Breast epithelium (tissue), 4 donors: ENCODE results near the gene SDC4. TPM values are rescaled to one million over a fixed set of nuclear protein-coding genes. Genes with fewer than 3 reads are reported as not detected.

ENCODE experiments used
- DNase-seq, 2 donors: peaks; one replicate each; pipeline ENCODE4 v3.0.0-alpha.2; 2019; ENCODE audit warnings: low spot score in 2 of 2
- H3K27ac ChIP-seq, 2 donors: fragments of 200-600 bp; sonication (generic) in 1 of 2; one replicate each; pipeline ENCODE4 v1.5.1; 2016 to 2019; ENCODE audit warnings: mild to moderate bottlenecking in 1 of 2
- H3K27me3 ChIP-seq, 2 donors: fragments of 200-600 bp; sonication (generic) in 1 of 2; one replicate each; pipeline versions ENCODE4 v1.5.1 to v1.6.0; 2017 to 2019; ENCODE audit warnings: control low read depth in 1 of 2, mild to moderate bottlenecking in 1 of 2
- H3K36me3 ChIP-seq: fragments of 200-600 bp; one replicate; pipeline ENCODE4 v1.5.1; 2019
- H3K4me1 ChIP-seq, 2 donors: fragments of 200-600 bp; sonication (generic); one replicate each; pipeline ENCODE4 v1.5.1; 2016 to 2019; ENCODE audit warnings: control low read depth in 1 of 2
- H3K4me3 ChIP-seq, 3 donors: fragments of 200-600 bp; sonication (generic); 1 replicate in 2 of 3; 2 replicates in 1 of 3; pipeline ENCODE4 v1.5.1; 2016 to 2019; ENCODE audit warnings: mild to moderate bottlenecking in 3 of 3, moderate library complexity in 2 of 3
- H3K9me3 ChIP-seq, 2 donors: fragments of 200-600 bp; sonication (generic) in 1 of 2; one replicate each; pipeline ENCODE4 v1.5.1; 2016 to 2019; ENCODE audit warnings: control low read depth in 1 of 2
- POLR2A ChIP-seq: fragments of 450-650 bp; IDR thresholded peaks from one replicate; pipeline ENCODE4 v1.6.1; 2016; ENCODE audit warnings: antibody characterized with exemption, mild to moderate bottlenecking, moderate library complexity
- POLR2AphosphoS5 ChIP-seq, 3 donors: sonication (generic); formaldehyde crosslinking; IDR thresholded peaks; one replicate each; pipeline ENCODE4 v1.6.1; 2017; ENCODE audit warnings: antibody characterized with exemption in 3 of 3
- intact Hi-C: fragments of 100-400 bp; cut with DNase I; formaldehyde crosslinking; loops from one replicate; pipeline ENCODE4 v1.15.1; 2023; ENCODE audit warnings: low total_unique reads
- total RNA-seq, 3 donors: library from RNA; depleted of rRNA; stranded (reverse); fragments of >200 nt; gene quantifications; one replicate each; pipeline ENCODE4 v1.1.0, GENCODE V29; 2016
- TF ChIP-seq, protein P1 (sequence below), 3 donors: fragments of 450-650 bp; IDR thresholded peaks; one replicate each; pipeline ENCODE4 v1.5.1; 2016 to 2017; ENCODE audit warnings: antibody characterized with exemption in 3 of 3, mild to moderate bottlenecking in 3 of 3, moderate library complexity in 3 of 3

The SDC4 gene
- total RNA-seq, 3 donors from 2014 or later, result 29.4 to 337 (median 121) TPM

DNA sequence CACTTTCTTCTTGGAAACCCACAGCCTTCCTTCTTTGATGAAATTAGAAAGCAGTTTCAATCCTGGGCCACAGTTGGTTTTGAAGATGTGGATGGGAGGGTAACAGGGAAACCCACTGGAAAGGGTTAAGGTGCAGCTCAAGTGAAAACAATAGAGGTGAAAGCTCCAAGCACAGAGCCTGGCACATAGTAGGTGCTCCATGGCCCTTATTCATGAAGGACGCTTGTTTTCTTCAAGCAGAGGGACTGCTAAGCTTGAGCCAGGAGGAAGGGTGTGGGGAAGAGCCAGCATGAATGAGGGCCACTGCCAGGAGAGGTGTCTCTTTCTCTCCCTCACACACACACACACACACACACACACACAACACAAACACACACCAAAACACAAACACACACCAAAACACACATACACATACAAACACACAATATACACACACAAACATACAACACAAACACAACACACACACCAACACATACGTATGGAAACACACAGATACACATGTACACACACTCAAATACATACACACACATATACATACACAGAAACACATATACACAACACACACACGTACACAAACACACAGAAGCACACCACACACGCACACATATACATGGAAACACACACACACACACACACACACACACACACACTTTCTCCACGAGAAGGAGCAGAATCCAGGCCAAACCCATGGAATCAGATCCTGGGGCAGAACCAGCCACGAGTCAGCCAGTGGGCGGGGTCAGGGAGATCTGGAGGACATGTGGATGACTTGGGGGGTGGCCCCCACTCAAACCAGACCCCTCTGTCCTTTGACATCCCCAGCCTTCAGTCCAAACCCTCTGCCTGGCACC is 65.3 kb downstream of the SDC4 start:
- Histone ChIP-seq H3K36me3 (no peaks in the 10 kb centered on the region), H3K27me3 (no peaks in the 10 kb centered on the region), H3K27ac (no peak overlapping the region), H3K9me3 (no peaks in the 10 kb centered on the region), H3K4me3 (no peak overlapping the region), H3K4me1 (no peaks in the 10 kb centered on the region)
- no peak for DNase-seq
- TF ChIP-seq POLR2A (no peak), POLR2AphosphoS5 (IDR thresholded peaks at IDR 0.05) (no peak)
- TF ChIP-seq, protein P1, sequence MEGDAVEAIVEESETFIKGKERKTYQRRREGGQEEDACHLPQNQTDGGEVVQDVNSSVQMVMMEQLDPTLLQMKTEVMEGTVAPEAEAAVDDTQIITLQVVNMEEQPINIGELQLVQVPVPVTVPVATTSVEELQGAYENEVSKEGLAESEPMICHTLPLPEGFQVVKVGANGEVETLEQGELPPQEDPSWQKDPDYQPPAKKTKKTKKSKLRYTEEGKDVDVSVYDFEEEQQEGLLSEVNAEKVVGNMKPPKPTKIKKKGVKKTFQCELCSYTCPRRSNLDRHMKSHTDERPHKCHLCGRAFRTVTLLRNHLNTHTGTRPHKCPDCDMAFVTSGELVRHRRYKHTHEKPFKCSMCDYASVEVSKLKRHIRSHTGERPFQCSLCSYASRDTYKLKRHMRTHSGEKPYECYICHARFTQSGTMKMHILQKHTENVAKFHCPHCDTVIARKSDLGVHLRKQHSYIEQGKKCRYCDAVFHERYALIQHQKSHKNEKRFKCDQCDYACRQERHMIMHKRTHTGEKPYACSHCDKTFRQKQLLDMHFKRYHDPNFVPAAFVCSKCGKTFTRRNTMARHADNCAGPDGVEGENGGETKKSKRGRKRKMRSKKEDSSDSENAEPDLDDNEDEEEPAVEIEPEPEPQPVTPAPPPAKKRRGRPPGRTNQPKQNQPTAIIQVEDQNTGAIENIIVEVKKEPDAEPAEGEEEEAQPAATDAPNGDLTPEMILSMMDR (IDR thresholded peaks at IDR 0.05), result no peak
- intact Hi-C loops, result loop anchor here (5.0 kb wide), 1 partner anchor 1179 kb away; no protein-coding TSS in a partner anchor

DNA sequence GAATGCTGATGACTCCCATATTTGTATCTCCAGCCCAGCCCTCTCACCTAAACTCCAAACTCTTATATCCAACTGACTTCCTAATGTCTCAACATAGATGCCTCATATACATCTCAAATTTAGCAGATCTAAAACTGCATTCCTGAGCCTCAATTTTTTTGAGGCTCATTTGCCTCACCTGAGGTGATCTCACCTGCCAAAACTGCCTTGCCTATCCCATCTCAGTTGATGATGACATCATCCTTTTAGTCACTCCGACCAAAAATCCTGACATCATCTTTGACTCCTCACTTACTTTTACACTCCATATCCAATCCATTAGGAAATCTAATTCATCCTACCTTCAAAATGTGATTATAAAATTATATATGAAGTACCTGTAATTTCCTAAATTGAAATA is 68.2 kb downstream of the SDC4 start:
- intact Hi-C loops, result loop anchor here (5.0 kb wide), 1 partner anchor 1182 kb away; no protein-coding TSS in a partner anchor
- H3K4me1 ChIP-seq, result no peaks in the 10 kb centered on the region
- no peaks in the 10 kb centered on the region for H3K27me3 ChIP-seq
- TF ChIP-seq POLR2AphosphoS5 (IDR thresholded peaks at IDR 0.05) (no peak), POLR2A (no peak)
- TF ChIP-seq, protein P1 (IDR thresholded peaks at IDR 0.05), result no peak
- no peak for DNase-seq
- H3K36me3 ChIP-seq, result no peaks in the 10 kb centered on the region
- no peak overlapping the region for H3K4me3 ChIP-seq
- no peaks in the 10 kb centered on the region for H3K9me3 ChIP-seq
- no peak overlapping the region for H3K27ac ChIP-seq

DNA sequence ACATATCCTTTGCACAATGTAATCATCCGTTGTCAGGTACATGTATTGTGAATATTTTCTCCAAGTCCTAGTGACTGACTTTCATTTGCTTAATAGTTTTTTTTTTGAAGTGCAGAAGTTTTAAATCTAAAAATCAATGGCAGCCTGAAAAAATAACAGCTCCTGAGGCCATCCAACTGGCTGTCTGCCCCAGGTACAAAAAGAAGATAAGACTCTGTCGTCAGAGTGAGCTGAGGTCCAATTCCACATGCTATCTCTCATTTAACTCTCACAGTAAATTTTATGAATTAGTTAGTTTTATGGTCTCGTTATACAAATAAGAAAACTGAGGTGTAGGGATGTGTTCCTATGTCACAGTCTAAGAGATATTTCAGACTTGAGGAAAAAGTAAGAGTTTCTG is 72.9 kb downstream of the SDC4 start:
- H3K4me1 ChIP-seq, result no peaks in the 10 kb centered on the region
- H3K27me3 ChIP-seq, result no peaks in the 10 kb centered on the region
- no peaks in the 10 kb centered on the region for H3K9me3 ChIP-seq
- intact Hi-C loops, result no loop called here
- no peaks in the 10 kb centered on the region for H3K36me3 ChIP-seq
- H3K27ac ChIP-seq, result no peak overlapping the region
- TF ChIP-seq, protein P1 (IDR thresholded peaks at IDR 0.05), result no peak
- TF ChIP-seq POLR2AphosphoS5 (IDR thresholded peaks at IDR 0.05), result no peak
- DNase-seq, result no peak
- H3K4me3 ChIP-seq, result no peak overlapping the region

Other genes with a start within 250 kb of the SDC4 start
- gene KCNS1, start 247.3 kb downstream of the SDC4 start, total RNA-seq, result under 1 TPM in 1 of 3 donors, not detected in 2; 0.44 TPM
- not detected for gene WFDC5, start 233.2 kb downstream of the SDC4 start, total RNA-seq
- not detected for gene WFDC12, start 224.0 kb downstream of the SDC4 start, total RNA-seq
- gene PI3, start 173.5 kb downstream of the SDC4 start, total RNA-seq, result 1 to 10 TPM in 1 of 3 donors, under 1 TPM in 1, not detected in 1; 0.88 to 5.9 TPM
- 1 to 10 TPM in 1 of 3 donors, not detected in 2; 1.8 TPM for gene SEMG1, start 141.4 kb downstream of the SDC4 start, total RNA-seq
- under 1 TPM in 1 of 3 donors, not detected in 2; 0.16 TPM for gene SEMG2, start 127.1 kb downstream of the SDC4 start, total RNA-seq
- gene SLPI, start 93.9 kb downstream of the SDC4 start, total RNA-seq, result 100 to 1,000 TPM in 2 of 3 donors, 10 to 100 TPM in 1; 30.6 to 310 (median 248) TPM
- not detected for gene RBPJL, start 41.6 kb downstream of the SDC4 start, total RNA-seq
- 1 to 10 TPM in 1 of 3 donors, under 1 TPM in 1, not detected in 1; 0.33 to 1.6 TPM for gene MATN4, start 40.1 kb downstream of the SDC4 start, total RNA-seq
- gene SYS1, start 14.7 kb upstream of the SDC4 start, total RNA-seq, result 10 to 100 TPM; 30.8 to 56.3 (median 47.3) TPM
- 1 to 10 TPM in 1 of 3 donors, not detected in 2; 1.3 TPM for gene TP53TG5, start 29.9 kb upstream of the SDC4 start, total RNA-seq
- 10 to 100 TPM; 32.2 to 49.2 (median 44.5) TPM for gene DBNDD2, start 59.9 kb upstream of the SDC4 start, total RNA-seq
- 100 to 1,000 TPM in 1 of 3 donors, 10 to 100 TPM in 2; 74.1 to 103 (median 76.7) TPM for gene PIGT, start 67.7 kb upstream of the SDC4 start, total RNA-seq
- gene WFDC2, start 121.3 kb upstream of the SDC4 start, total RNA-seq, result 100 to 1,000 TPM in 1 of 3 donors, 10 to 100 TPM in 1, not detected in 1; 43.9 to 106 TPM
- gene SPINT3, start 167.2 kb upstream of the SDC4 start, total RNA-seq, result not detected
- not detected for gene WFDC6, start 191.1 kb upstream of the SDC4 start, total RNA-seq
- not detected for gene EPPIN, start 199.0 kb upstream of the SDC4 start, total RNA-seq
- gene WFDC8, start 230.9 kb upstream of the SDC4 start, total RNA-seq, result not detected